CD4-positive, alpha-beta T cell (primary cell): ENCODE results near the gene POLR3GL. TPM values are rescaled to one million over a fixed set of nuclear protein-coding genes. Genes with fewer than 3 reads are reported as not detected.
A peak's percentile ranks its signal among the peaks of the same experiment; 100 is the strongest.

Experiments
- ATAC-seq: fragments of 200-7000 bp; cut with Tn5 transposase; one replicate; pipeline ENCODE4 v1.10.0; 2022; ENCODE audit warnings: mild to moderate bottlenecking; ENCODE audit not compliant: poor library complexity
- CTCF ChIA-PET: fragments of 350-600 bp; sonication (Branson Sonifier 250); formaldehyde crosslinking; loops from one replicate; lab custom pipeline; 2021; ENCODE audit warnings: antibody characterized with exemption, inconsistent platforms; lab: Charles Lee
- POLR2A ChIA-PET: fragments of 350-600 bp; sonication (Branson Sonifier 250); formaldehyde crosslinking; loops from one replicate; lab custom pipeline; 2021; ENCODE audit warnings: antibody characterized with exemption, inconsistent platforms; lab: Charles Lee
- DNase-seq, 14 experiments: peaks; one replicate each; pipeline ENCODE4 v3.0.0-alpha.2; 2013 to 2020; ENCODE audit warnings: mixed read lengths in 2 of 14
- H3K27ac ChIP-seq, 2 donors: one replicate each; pipeline versions ENCODE4 v1.5.1 to v1.7.0; 2013; ENCODE audit warnings: low read length in 2 of 2, low read depth in 1 of 2, mild to moderate bottlenecking in 1 of 2
- H3K27me3 ChIP-seq, 2 experiments: 1 replicate in 1 of 2; 2 replicates in 1 of 2; pipeline versions ENCODE4 v1.6.1 to v1.7.0; 2013; ENCODE audit warnings: low read length in 2 of 2, control low read depth in 1 of 2, mild to moderate bottlenecking in 1 of 2, moderate library complexity in 1 of 2; ENCODE audit not compliant: insufficient read depth in 2 of 2, control insufficient read depth in 1 of 2
- H3K36me3 ChIP-seq: one replicate; pipeline ENCODE4 v1.6.1; 2013; ENCODE audit warnings: low read length, control low read depth; ENCODE audit not compliant: insufficient read depth
- H3K4me1 ChIP-seq: one replicate; pipeline ENCODE4 v1.6.1; 2013; ENCODE audit warnings: low read length, control low read depth; ENCODE audit not compliant: insufficient read depth
- H3K4me3 ChIP-seq: one replicate; pipeline ENCODE4 v1.5.1; 2013; ENCODE audit warnings: mild to moderate bottlenecking, low read length, moderate library complexity
- H3K9me3 ChIP-seq, 2 experiments: 1 replicate in 1 of 2; 2 replicates in 1 of 2; pipeline versions ENCODE4 v1.6.1 to v1.7.0; 2013; ENCODE audit warnings: low read length in 2 of 2, mild to moderate bottlenecking in 2 of 2, control low read depth in 1 of 2, moderate library complexity in 1 of 2; ENCODE audit not compliant: control insufficient read depth in 1 of 2, insufficient read depth in 1 of 2
- H3K27ac Mint-ChIP-seq: one replicate; pipeline ENCODE4 v1.8.0; 2020; ENCODE audit warnings: mixed read lengths
- H3K27me3 Mint-ChIP-seq: one replicate; pipeline ENCODE4 v1.8.0; 2021; ENCODE audit warnings: mixed read lengths
- H3K36me3 Mint-ChIP-seq: one replicate; pipeline ENCODE4 v1.8.0; 2021; ENCODE audit warnings: low read depth, mixed read lengths
- H3K4me1 Mint-ChIP-seq: one replicate; pipeline ENCODE4 v1.8.0; 2021; ENCODE audit warnings: low read depth, mixed read lengths
- H3K4me3 Mint-ChIP-seq: one replicate; pipeline ENCODE4 v1.8.0; 2020; ENCODE audit warnings: mild to moderate bottlenecking, mixed read lengths
- H3K9me3 Mint-ChIP-seq: one replicate; pipeline ENCODE4 v1.8.0; 2020; ENCODE audit warnings: mixed read lengths
- CTCF ChIP-seq: fragments of 200-600 bp; IDR thresholded peaks from one replicate; pipeline ENCODE4 v1.8.0; 2022; ENCODE audit warnings: antibody characterized with exemption, mild to moderate bottlenecking
- intact Hi-C, 2 experiments: fragments of 100-400 bp; cut with DNase I in 1 of 2; cut with micrococcal nuclease in 1 of 2; formaldehyde crosslinking; loops; one replicate each; pipeline versions ENCODE4 v1.15.1 to v1.9.0; 2023 to 2025; cut with DNase I, micrococcal nuclease
- total RNA-seq, 174 experiments: library from RNA in 2 of 174; stranded (reverse) in 2 of 174; gene quantifications; one replicate each; pipeline ENCODE4 v1.2.3 and lab custom pipeline; 2021 to 2026

Gene POLR3GL
- total RNA-seq, 2 experiments from 2014 or later: 17.2 to 17.8 TPM

- H3K36me3 Mint-ChIP-seq: peaks cover 67% of the 10 kb centered on the region
- CTCF ChIA-PET: interaction anchor here (1.0 to 6.3 kb wide), 4 partner anchors 8 to 69 kb away, joined by 3 to 61 read pairs (median 14); partner anchors contain the start of gene RBM8A
- peaks cover 71% of the 10 kb centered on the region for H3K4me1 Mint-ChIP-seq
- H3K4me3 Mint-ChIP-seq: peak within 1 kb of the TSS; percentile 95
- H3K4me1 ChIP-seq: peaks cover 57% of the 10 kb centered on the region
- H3K27me3 Mint-ChIP-seq: no peaks in the 10 kb centered on the region
- intact Hi-C loops: loop anchor here in 1 of 2 experiments (1.0 to 5.0 kb wide), 5 partner anchors 8 to 78 kb away; partner anchors contain the start of genes ANKRD34A, PEX11B, POLR3GL and RBM8A
- no peaks in the 10 kb centered on the region for H3K9me3 ChIP-seq
- POLR2A ChIA-PET: interaction anchor here (0.7 to 11.8 kb wide), 17 partner anchors 9 to 173 kb away, joined by 3 to 625 read pairs (median 29); partner anchors contain the start of genes ANKRD34A, ANKRD35, LIX1L and NUDT17
- DNase-seq (peak; percentile 70 to 98 (median 91)), ATAC-seq (peak; percentile 72)
- no peaks in the 10 kb centered on the region for H3K27me3 ChIP-seq
- H3K9me3 Mint-ChIP-seq: no peaks in the 10 kb centered on the region
- peak within 1 kb of the TSS; percentile 91 to 92 for H3K27ac ChIP-seq
- peak within 1 kb of the TSS; percentile 61 for H3K4me3 ChIP-seq
- TF ChIP-seq CTCF: no peak
- peak within 1 kb of the TSS; percentile 95 for H3K27ac Mint-ChIP-seq
- H3K36me3 ChIP-seq: peaks cover 41% of the 10 kb centered on the region
These were observed 32.0 kb downstream of the POLR3GL start, which contains the start of gene TXNIP for GRCh38 chr1:145996433-145997015. TSS of gene TXNIP (minus strand) at chr1:145996579. CDS start at chr1:145996266, 313 bp downstream.

- H3K4me1 ChIP-seq: peaks cover 57% of the 10 kb centered on the region
- no peaks in the 10 kb centered on the region for H3K27me3 ChIP-seq
- no peaks in the 10 kb centered on the region for H3K9me3 ChIP-seq
- ATAC-seq (peak; percentile 69), DNase-seq (peak; percentile 31 to 90 (median 60))
- Mint-ChIP-seq H3K4me1 (peaks cover 71% of the 10 kb centered on the region), H3K27me3 (no peaks in the 10 kb centered on the region), H3K27ac (peak overlapping the region; percentile 95), H3K36me3 (peaks cover 60% of the 10 kb centered on the region), H3K9me3 (no peaks in the 10 kb centered on the region), H3K4me3 (peak overlapping the region; percentile 95)
- H3K27ac ChIP-seq: peak overlapping the region; percentile 91 to 92
- POLR2A ChIA-PET: interaction anchor here (0.9 to 11.8 kb wide), 16 partner anchors 9 to 173 kb away, joined by 4 to 625 read pairs (median 34); partner anchors contain the start of genes ANKRD34A, LIX1L, NUDT17 and PEX11B
- peak overlapping the region; percentile 61 for H3K4me3 ChIP-seq
- TF ChIP-seq CTCF: no peak
- H3K36me3 ChIP-seq: peaks cover 35% of the 10 kb centered on the region
- intact Hi-C loops: loop anchor here in 1 of 2 experiments (1.0 to 5.0 kb wide), 4 partner anchors 10 to 78 kb away; partner anchors contain the start of genes ANKRD34A, PEX11B, POLR3GL and RBM8A
- CTCF ChIA-PET: interaction anchor here (1.0 to 6.3 kb wide), 4 partner anchors 9 to 70 kb away, joined by 3 to 61 read pairs (median 14); partner anchors contain the start of gene RBM8A
These were observed 32.7 kb downstream of the POLR3GL start for GRCh38 chr1:145997016-145997717.

GRCh38 chr1:145997718-145998023 lies 33.2 kb downstream of the POLR3GL start:
- peak overlapping the region; percentile 95 for H3K4me3 Mint-ChIP-seq
- Histone ChIP-seq H3K4me1 (peaks cover 58% of the 10 kb centered on the region), H3K4me3 (peak overlapping the region; percentile 61), H3K36me3 (peaks cover 30% of the 10 kb centered on the region), H3K27me3 (no peaks in the 10 kb centered on the region), H3K27ac (peak overlapping the region; percentile 91 to 92), H3K9me3 (no peaks in the 10 kb centered on the region)
- H3K27me3 Mint-ChIP-seq: no peaks in the 10 kb centered on the region
- H3K9me3 Mint-ChIP-seq: no peaks in the 10 kb centered on the region
- TF ChIP-seq CTCF: no peak
- CTCF ChIA-PET: interaction anchor here (1.0 to 6.3 kb wide), 4 partner anchors 9 to 70 kb away, joined by 3 to 61 read pairs (median 14); partner anchors contain the start of gene RBM8A
- peak in 3 of 14 experiments; percentile 33 to 47 (median 42) for DNase-seq
- POLR2A ChIA-PET: interaction anchor here (0.9 to 11.8 kb wide), 15 partner anchors 9 to 174 kb away, joined by 3 to 625 read pairs (median 38); partner anchors contain the start of genes ANKRD34A, LIX1L, NUDT17 and PEX11B
- H3K4me1 Mint-ChIP-seq: peaks cover 67% of the 10 kb centered on the region
- peaks cover 55% of the 10 kb centered on the region for H3K36me3 Mint-ChIP-seq
- H3K27ac Mint-ChIP-seq: peak overlapping the region; percentile 95
- no peak for ATAC-seq
- intact Hi-C loops: loop anchor here in 1 of 2 experiments (1.0 to 5.0 kb wide), 4 partner anchors 10 to 79 kb away; partner anchors contain the start of genes ANKRD34A, PEX11B, POLR3GL and RBM8A
